Gastroesophageal sphincter (tissue), 4 donors: Measurements from ENCODE around the gene UVRAG. TPM values are rescaled to one million over a fixed set of nuclear protein-coding genes. Genes with fewer than 3 reads are reported as not detected.

Experiments
- ATAC-seq: fragments of 150-250 bp; one replicate; pipeline ENCODE4 v1.9.1; 2016; ENCODE audit warnings: mild to moderate bottlenecking, moderate library complexity
- H3K27ac ChIP-seq, 4 donors: fragments of 200-600 bp; sonication (generic) in 3 of 4; 1 replicate in 3 of 4; 2 replicates in 1 of 4; pipeline ENCODE4 v1.5.1; 2016 to 2019
- H3K27me3 ChIP-seq: fragments of 200-600 bp; sonication (generic); one replicate; pipeline ENCODE4 v1.5.1; 2019
- H3K36me3 ChIP-seq, 2 donors: fragments of 200-600 bp; sonication (generic); one replicate each; pipeline ENCODE4 v1.5.1; 2019; ENCODE audit warnings: control low read depth in 1 of 2
- H3K4me1 ChIP-seq, 3 donors: fragments of 200-600 bp; sonication (generic); 1 replicate in 2 of 3; 2 replicates in 1 of 3; pipeline ENCODE4 v1.5.1; 2016 to 2019; ENCODE audit warnings: control low read depth in 2 of 3
- H3K4me3 ChIP-seq, 2 donors: fragments of 200-600 bp; sonication (generic); one replicate each; pipeline ENCODE4 v1.5.1; 2019; ENCODE audit warnings: mild to moderate bottlenecking in 1 of 2, moderate library complexity in 1 of 2
- H3K9me3 ChIP-seq, 3 donors: fragments of 200-600 bp; sonication (generic); one replicate each; pipeline ENCODE4 v1.5.1; 2017 to 2019; ENCODE audit warnings: control low read depth in 2 of 3
- EP300 ChIP-seq: sonication (generic); formaldehyde crosslinking; IDR thresholded peaks from one replicate; pipeline ENCODE4 v1.6.1; 2017; ENCODE audit warnings: antibody characterized with exemption, mild to moderate bottlenecking
- POLR2A ChIP-seq, 2 donors: fragments of 450-650 bp; IDR thresholded peaks; one replicate each; pipeline ENCODE4 v1.6.1; 2017; ENCODE audit warnings: antibody characterized with exemption in 2 of 2, mild to moderate bottlenecking in 2 of 2, moderate library complexity in 1 of 2
- POLR2AphosphoS5 ChIP-seq: sonication (generic); formaldehyde crosslinking; IDR thresholded peaks from one replicate; pipeline ENCODE4 v1.6.1; 2017; ENCODE audit warnings: antibody characterized with exemption
- WGBS, 2 donors: methylation state at CpG; one replicate each; pipeline ENCODE4 v1.1.5; 2018; ENCODE audit warnings: low coverage in 1 of 2; 5-methylcytosine and 5-hydroxymethylcytosine counted together
- total RNA-seq, 4 donors: library from RNA; depleted of rRNA; stranded (reverse); fragments of >200 nt; gene quantifications; one replicate each; pipeline ENCODE4 v1.1.0, GENCODE V29; 2016
- TF ChIP-seq, protein P1 (sequence below), 4 experiments: fragments of 200-600 bp in 2 of 4; fragments of 450-650 bp in 2 of 4; sonication (generic) in 1 of 4; IDR thresholded peaks; one replicate each; pipeline ENCODE4 v1.5.1; 2017 to 2019; ENCODE audit warnings: antibody characterized with exemption in 4 of 4, mild to moderate bottlenecking in 2 of 4, moderate library complexity in 2 of 4

UVRAG gene
- total RNA-seq, 4 donors from 2014 or later = 28.1 to 50.1 (median 34.7) TPM

DNA sequence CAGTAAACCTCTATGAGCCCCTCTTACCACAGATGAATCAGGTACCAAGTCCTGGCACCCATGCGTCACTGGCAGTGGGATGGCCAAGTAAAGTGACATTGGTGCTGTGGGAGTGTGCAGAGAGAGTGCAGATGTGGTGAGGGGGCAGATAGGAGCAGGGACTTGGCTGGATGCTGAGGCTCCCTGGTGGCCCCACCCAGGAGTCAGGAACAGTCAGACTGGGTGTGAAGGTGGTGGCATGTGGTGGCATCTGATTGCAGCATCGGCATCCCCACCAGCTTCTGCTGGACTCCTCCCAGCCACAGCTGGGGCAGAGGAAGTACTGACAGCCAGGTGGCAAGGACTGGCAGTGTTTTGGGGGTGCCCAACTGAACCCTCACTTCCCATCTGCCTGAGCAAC is 35.0 kb upstream of the UVRAG start:
- no peaks in the 10 kb centered on the region for H3K9me3 ChIP-seq
- no peaks in the 10 kb centered on the region for H3K4me1 ChIP-seq
- no peak overlapping the region for H3K4me3 ChIP-seq
- no CpG with 5 or more reads among the region's 2 CpGs for WGBS, 2 donors
- TF ChIP-seq EP300 = no peak
- TF ChIP-seq, protein P1, sequence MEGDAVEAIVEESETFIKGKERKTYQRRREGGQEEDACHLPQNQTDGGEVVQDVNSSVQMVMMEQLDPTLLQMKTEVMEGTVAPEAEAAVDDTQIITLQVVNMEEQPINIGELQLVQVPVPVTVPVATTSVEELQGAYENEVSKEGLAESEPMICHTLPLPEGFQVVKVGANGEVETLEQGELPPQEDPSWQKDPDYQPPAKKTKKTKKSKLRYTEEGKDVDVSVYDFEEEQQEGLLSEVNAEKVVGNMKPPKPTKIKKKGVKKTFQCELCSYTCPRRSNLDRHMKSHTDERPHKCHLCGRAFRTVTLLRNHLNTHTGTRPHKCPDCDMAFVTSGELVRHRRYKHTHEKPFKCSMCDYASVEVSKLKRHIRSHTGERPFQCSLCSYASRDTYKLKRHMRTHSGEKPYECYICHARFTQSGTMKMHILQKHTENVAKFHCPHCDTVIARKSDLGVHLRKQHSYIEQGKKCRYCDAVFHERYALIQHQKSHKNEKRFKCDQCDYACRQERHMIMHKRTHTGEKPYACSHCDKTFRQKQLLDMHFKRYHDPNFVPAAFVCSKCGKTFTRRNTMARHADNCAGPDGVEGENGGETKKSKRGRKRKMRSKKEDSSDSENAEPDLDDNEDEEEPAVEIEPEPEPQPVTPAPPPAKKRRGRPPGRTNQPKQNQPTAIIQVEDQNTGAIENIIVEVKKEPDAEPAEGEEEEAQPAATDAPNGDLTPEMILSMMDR (IDR thresholded peaks at IDR 0.05) = no peak
- no peak for TF ChIP-seq POLR2A (IDR thresholded peaks at IDR 0.05)
- no peak for TF ChIP-seq POLR2AphosphoS5
- no peak overlapping the region for H3K27ac ChIP-seq
- no peaks in the 10 kb centered on the region for H3K27me3 ChIP-seq
- no peaks in the 10 kb centered on the region for H3K36me3 ChIP-seq
- ATAC-seq = no peak

DNA sequence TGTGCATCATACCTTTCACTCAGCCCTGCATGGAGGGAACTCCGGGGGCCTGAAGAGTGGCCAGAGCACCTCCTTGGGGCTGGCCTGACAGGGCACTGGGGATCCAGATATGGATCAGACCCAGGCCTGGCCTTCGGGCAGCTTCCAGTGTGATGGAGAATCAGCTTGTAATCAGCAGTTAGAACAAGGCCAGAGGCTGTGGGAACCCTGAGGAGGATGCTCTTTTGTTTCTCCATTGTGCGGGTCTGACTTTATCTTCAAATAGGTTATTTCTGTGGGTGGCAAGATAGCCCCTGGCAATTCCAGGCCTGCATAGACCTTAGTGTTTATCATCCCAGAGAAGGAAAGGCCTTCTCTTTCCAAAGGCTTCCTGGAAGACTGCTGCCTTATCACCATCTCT is 34.1 kb upstream of the UVRAG start:
- Histone ChIP-seq H3K27ac (no peak overlapping the region), H3K4me3 (no peak overlapping the region), H3K9me3 (no peaks in the 10 kb centered on the region), H3K36me3 (no peaks in the 10 kb centered on the region), H3K4me1 (no peaks in the 10 kb centered on the region), H3K27me3 (no peaks in the 10 kb centered on the region)
- TF ChIP-seq POLR2A (IDR thresholded peaks at IDR 0.05) = no peak
- no peak for TF ChIP-seq POLR2AphosphoS5
- TF ChIP-seq EP300 = no peak
- TF ChIP-seq, protein P1 (IDR thresholded peaks at IDR 0.05) = no peak
- no peak for ATAC-seq
- 92 to 100% methylated on average over 1 to 2 of the region's 3 CpGs for WGBS, 2 donors

DNA sequence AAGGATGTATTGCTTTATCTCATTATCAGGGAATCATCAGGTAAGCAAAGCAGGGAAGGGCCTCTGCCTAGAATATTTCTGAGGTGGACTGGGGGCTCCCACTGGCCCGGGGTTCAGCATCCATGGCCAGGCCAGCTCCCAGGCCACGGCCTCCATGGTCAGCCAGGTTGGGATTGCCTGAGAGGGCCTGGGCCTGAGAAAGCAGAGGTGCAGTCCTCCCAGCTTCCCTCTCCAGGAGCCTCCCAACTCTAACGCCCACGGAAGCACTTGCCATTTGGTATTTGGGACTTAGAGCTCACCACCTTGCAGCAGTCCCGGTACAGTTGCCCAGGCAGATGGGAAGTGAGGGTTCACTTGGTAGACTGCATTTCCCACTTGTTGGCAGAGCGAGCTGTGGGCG is 33.7 kb upstream of the UVRAG start:
- H3K27me3 ChIP-seq = no peaks in the 10 kb centered on the region
- 88 to 90% methylated on average over 2 to 3 of the region's 7 CpGs for WGBS, 2 donors
- H3K4me3 ChIP-seq = no peak overlapping the region
- no peak overlapping the region for H3K27ac ChIP-seq
- no peaks in the 10 kb centered on the region for H3K36me3 ChIP-seq
- no peak for TF ChIP-seq POLR2AphosphoS5
- no peak for TF ChIP-seq EP300
- TF ChIP-seq, protein P1 (IDR thresholded peaks at IDR 0.05) = no peak
- no peak for TF ChIP-seq POLR2A (IDR thresholded peaks at IDR 0.05)
- no peaks in the 10 kb centered on the region for H3K4me1 ChIP-seq
- H3K9me3 ChIP-seq = no peaks in the 10 kb centered on the region
- ATAC-seq = no peak

DNA sequence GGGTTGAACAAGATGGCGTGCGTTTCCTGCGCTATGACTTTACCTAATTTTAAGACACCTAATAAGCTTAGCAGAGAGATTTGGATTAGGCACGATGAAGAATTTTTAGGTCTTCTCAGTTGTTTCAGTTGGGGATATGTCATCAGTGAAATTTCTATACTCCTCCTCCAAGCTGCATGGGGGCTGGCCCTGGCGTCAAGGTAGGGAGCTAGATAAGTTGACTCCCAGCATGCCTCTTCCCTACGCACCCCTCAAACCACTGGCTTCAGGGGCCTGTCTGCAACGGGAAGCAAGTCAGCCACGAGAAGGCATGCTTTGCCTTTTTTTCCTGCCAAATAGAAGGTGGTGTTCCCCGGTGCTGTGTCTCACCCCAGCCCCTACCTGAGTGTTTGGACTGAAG is 33.2 kb upstream of the UVRAG start:
- TF ChIP-seq, protein P1 (IDR thresholded peaks at IDR 0.05) = no peak
- TF ChIP-seq POLR2AphosphoS5 = no peak
- no peak for TF ChIP-seq EP300
- no peak for TF ChIP-seq POLR2A (IDR thresholded peaks at IDR 0.05)
- Histone ChIP-seq H3K36me3 (no peaks in the 10 kb centered on the region), H3K4me1 (no peaks in the 10 kb centered on the region), H3K27ac (no peak overlapping the region), H3K27me3 (no peaks in the 10 kb centered on the region), H3K9me3 (no peaks in the 10 kb centered on the region), H3K4me3 (no peak overlapping the region)
- no peak for ATAC-seq
- 88 to 93% methylated on average over 7 to 8 of the region's 9 CpGs for WGBS, 2 donors

DNA sequence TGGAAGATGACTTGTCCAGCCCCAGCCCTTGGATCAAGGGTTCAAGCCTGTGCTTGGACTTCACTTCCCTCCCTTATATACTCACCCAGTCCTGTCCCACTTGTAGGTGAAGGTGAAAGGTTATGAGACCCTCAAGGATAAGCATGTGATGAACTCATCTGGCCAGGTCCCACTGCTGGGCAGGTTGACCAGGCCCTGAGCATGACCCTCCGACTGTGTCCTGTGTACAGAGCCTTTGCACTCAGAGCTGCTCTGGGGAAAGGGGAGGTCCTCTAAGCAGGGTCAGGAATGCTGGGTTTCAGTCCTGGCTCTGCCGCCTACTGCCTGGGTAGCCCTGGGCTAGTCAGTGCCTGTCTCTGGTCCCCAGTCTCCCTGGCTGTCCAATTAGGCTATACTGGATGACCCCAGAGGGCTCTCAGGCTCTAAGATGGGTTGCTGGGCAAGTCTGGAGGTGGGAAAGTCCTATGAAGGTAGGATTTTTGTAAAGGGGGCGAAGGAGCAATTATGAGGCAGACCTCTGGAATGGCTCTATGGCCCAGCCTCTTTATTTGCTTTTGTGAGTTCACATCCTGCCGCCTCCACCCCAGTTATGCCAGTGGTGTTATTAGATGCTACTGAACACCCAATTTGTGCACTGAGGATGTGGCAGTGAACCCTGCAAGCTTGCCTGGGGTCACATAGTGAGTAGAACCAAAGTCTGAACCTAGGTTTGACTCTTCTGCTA is 32.3 kb upstream of the UVRAG start:
- no peak overlapping the region for H3K4me3 ChIP-seq
- 80 to 100% methylated on average over 1 to 2 of the region's 4 CpGs for WGBS, 2 donors
- no peaks in the 10 kb centered on the region for H3K4me1 ChIP-seq
- no peak for ATAC-seq
- TF ChIP-seq, protein P1 (IDR thresholded peaks at IDR 0.05) = no peak
- TF ChIP-seq POLR2AphosphoS5 (no peak), POLR2A (IDR thresholded peaks at IDR 0.05) (no peak), EP300 (no peak)
- no peak overlapping the region for H3K27ac ChIP-seq
- H3K9me3 ChIP-seq = no peaks in the 10 kb centered on the region
- no peaks in the 10 kb centered on the region for H3K27me3 ChIP-seq
- no peaks in the 10 kb centered on the region for H3K36me3 ChIP-seq
